Glomerular endothelial cell (primary cell): Measurements from ENCODE around the gene HOXC10. TPM values are rescaled to one million over a fixed set of nuclear protein-coding genes. Genes with fewer than 3 reads are reported as not detected.

Source experiments
- DNase-seq: peaks from one replicate; pipeline ENCODE4 v3.0.0-alpha.2; 2011; ENCODE audit warnings: low read depth, low spot score; ENCODE audit errors: extremely low read depth
- total RNA-seq: library from RNA; depleted of rRNA; stranded (reverse); fragments of >200 nt; gene quantifications from 2 replicates; pipeline ENCODE4 v1.2.3, GENCODE V29; 2015

The HOXC10 gene
- total RNA-seq, 1 donor from 2014 or later, result 6.1 TPM

DNA sequence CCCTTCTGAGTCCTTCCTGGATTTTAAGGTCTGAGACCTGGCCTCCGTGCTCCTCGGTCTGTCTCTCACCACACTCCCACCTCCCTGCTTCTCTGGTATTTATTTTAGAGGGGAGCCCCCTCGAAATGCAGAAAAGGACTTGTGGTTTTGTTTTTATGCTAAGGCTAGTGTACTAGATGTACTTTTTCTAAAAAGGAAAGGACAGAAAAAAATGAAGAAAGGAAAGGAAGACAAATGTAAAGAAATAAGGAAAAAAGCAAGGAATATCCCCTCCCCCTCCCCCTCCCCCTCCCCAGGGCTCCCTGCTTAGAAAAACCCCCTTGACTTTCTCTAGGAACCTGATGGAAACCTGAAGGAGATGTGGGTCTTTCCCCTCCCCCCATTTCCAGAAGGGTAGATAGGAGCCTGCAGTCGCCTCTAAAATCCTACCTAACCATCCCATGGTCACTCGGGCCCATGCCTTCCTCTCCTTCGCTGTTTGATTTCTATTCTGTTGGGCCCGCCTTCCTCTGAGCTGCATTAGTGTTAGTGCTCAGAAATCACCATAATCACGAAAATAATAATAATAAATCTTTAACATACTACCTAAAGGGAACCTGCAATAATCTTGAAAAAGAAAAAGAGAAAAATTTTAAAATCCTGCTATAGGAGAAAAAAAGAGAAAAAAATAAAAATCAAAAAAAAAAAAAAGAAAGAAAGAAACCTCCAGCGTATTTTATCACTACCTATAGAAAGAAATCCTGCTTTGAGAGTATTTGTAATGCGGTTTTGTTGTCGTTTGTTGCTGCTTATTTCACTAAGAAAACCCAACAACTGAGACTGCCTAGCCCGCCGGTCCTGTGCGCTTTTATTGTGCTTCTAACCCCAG, 27.0 kb downstream of the HOXC10 start:
- DNase-seq, result no peak

DNA sequence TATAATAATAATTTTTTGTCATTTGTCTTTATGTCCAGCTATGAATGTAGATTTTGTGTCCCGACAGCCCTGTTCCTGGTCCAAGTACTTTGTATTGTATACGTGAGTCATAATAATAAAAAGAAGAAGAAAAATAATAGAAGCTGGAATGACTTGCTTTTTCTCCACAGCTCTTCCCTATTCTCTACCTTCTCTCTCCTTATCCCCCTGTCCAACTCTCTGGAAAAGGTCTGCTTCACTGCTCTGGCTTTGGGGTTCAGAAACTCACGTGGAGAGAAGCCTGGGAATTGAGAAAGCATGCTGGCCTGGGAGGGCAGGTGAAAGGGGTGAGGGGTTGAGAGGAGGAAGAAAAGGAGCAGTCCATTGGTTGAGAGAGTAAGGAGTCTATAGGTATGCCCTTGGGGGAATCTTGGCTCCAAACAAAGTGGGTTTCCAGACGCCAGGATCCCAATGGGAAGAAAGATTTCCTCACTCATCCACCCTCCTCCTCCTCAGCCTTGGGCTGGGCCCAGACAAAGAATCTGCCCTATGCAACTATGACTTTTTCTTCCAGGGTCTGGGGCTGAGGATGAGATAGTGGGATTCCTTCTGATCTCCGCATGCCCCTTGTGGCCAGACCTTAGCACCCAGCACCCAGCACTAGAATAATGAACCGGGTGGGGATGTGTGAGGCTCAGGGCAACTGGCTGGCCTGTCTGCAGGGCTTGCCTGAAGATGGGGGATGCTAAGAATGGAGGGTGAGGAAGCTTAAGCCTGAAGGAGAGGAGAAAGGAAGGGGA, 27.9 kb downstream of the HOXC10 start:
- no peak for DNase-seq

DNA sequence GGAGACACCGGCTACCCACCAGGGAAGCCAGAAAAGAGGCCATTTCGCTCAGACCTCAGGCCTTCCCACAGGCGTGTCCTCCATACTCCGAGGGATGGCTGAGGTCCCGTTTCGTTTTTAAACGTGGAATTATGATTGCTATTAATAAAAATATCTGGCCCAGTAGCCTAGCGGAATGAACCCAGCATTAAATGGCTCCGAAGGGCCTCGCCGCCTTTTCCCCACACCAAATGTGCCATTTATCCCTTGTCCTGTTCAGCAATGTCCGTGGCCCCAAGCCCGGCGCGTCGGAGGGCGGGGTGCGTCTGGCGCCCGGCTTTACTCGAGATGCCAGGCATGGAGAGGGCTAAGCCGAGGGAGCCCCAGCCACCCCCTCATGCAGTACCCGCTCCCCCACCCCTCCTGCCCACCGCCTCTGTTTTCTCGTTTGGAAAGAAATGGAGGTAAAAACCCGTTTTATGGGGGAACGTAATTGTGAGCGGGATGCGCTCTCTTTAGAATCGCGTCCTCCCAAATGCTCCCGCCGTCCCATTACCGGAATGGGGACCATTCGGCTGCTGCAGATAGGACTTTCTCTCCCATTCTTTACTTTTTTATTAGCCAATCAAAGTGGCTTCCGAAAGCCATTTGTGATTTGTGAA, 29.6 kb downstream of the HOXC10 start:
- DNase-seq, result no peak

GRCh38 chr12:54015018-54015931, 30.3 kb downstream of the HOXC10 start:
- DNase-seq, result no peak

- no peak for DNase-seq
Observed at GRCh38 chr12:54016051-54016450, 31.1 kb downstream of the HOXC10 start.

DNA sequence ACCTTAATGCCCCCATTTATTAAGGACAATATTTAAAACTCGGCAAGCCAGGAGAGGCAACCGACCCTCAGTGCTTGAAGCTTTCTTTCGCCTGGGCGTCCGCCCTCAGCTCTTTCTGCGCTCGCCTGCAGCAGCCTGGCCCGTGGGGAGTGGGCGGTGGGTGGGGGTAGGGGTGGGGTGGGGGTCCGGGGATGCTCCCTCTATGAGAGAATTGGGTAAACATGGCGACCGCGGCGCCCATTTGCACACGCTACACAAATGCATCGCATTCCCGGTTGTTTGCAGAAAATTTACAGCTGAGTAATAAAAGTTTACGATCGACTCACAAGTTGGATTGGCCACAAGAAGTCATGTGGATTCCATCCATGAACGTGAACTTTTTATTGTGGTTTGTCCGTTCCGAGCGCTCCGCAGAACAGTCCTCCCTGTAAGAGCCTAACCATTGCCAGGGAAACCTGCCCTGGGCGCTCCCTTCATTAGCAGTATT, 31.6 kb downstream of the HOXC10 start:
- no peak for DNase-seq

- no peak for DNase-seq
Observed at GRCh38 chr12:54017027-54017788, 32.3 kb downstream of the HOXC10 start.

DNA sequence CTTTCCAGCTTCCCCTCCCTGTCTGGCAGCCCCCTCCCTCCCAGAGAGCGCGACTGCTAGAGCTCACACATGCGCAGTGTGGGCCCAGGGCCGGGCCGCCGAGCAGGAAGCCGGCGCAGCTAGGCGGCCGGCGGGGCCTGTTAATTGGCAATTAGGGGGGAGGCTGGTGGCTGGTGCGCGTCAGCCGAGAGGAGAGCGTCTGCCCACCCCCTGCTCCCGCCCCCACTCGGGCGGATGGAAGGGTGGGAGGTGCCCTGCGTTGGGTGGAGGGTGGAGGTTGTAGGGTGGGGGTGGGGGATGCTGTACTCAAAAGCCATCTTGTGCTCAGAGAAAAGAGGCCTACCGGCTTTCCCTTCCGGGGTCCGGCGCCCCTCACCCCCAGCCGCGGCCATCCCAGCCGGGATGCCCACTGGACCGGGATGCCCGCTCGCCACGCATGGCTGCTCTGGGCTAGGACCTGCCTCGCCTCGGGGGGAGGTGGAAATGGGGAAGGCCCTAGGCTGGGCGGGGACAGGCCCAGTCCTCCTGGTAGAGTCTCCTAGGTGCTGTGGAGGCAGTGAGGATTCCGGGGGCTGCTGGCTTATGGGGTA, 33.0 kb downstream of the HOXC10 start:
- no peak for DNase-seq

- no peak for DNase-seq
Observed at GRCh38 chr12:54018468-54018984, 33.6 kb downstream of the HOXC10 start.

GRCh38 chr12:54019091-54019811, 34.3 kb downstream of the HOXC10 start:
- no peak for DNase-seq

GRCh38 chr12:54019924-54020590, 35.1 kb downstream of the HOXC10 start:
- DNase-seq, result no peak

GRCh38 chr12:54020591-54021405, 35.9 kb downstream of the HOXC10 start:
- no peak for DNase-seq

- no peak for DNase-seq
Observed at GRCh38 chr12:54021432-54022013, 36.6 kb downstream of the HOXC10 start.

DNA sequence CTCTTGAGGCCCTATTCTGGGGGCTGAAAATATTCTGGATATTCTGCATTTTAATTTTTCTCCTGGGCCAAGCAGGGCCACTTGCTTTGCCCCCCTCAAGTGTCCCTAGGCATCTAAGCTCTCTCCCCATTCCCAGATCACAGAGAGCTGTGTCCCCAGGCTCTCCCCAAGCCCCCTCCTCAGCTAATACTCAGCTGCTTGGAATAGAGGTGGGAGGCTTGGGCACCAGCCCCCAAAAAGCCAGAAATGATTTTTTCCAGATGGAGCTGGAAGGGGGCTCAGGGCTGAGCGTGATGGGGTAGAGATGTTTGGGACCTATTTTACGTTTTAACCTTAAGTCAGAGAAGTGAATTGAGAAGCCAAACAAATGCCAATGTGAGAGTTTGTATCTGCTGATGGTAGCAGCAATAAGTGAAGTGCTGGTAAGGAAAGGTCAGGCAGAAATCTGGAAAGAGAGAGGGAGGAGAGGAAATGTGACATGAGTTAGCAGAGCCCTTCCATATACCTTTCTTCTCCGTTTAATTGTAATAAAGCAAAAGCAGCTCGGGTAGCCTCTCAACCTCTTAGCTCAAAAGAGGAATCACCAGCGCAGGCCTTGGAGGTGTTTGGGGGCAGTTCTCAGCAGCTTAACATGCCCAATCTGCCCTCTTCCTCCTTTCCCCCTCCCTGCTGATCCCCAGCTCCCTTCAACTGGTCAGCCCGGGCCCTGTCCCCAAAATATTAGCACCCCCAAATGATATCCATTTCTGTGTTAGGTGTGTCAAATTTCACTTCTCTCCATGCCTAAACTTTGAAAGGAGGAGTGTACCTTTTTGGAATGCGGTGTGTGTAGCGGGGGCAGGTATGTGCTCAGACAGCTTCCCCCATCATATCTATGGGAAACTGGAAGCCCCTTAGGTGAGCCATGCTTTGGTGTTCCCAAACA, 38.3 kb downstream of the HOXC10 start:
- no peak for DNase-seq

GRCh38 chr12:54024127-54024526, 39.2 kb downstream of the HOXC10 start:
- DNase-seq, result no peak
